CD14-positive monocyte (primary cell): Measurements from ENCODE around the gene RPS29. TPM values are rescaled to one million over a fixed set of nuclear protein-coding genes. Genes with fewer than 3 reads are reported as not detected.

Experiments used
- DNase-seq, 3 donors: peaks; one replicate each; pipeline ENCODE4 v3.0.0-alpha.2; 2011 to 2022
- H2AFZ ChIP-seq: 2 replicates; pipeline ENCODE4 v1.6.0; 2012; ENCODE audit warnings: mild to moderate bottlenecking, low read depth, low read length, inconsistent platforms; ENCODE audit not compliant: insufficient read depth, poor library complexity, severe bottlenecking
- H3K27ac ChIP-seq, 2 donors: 1 replicate in 1 of 2; 2 replicates in 1 of 2; pipeline ENCODE4 v1.5.1; 2012 to 2013; ENCODE audit warnings: low read length in 2 of 2, control low read depth in 1 of 2, inconsistent platforms in 1 of 2, low read depth in 1 of 2, mild to moderate bottlenecking in 1 of 2
- H3K27me3 ChIP-seq, 2 donors: one replicate each; pipeline versions ENCODE4 v1.6.0 to v1.6.1; 2011 to 2013; ENCODE audit warnings: low read length in 2 of 2; ENCODE audit not compliant: control insufficient read depth in 2 of 2, insufficient read depth in 2 of 2
- H3K36me3 ChIP-seq, 2 donors: replicated peaks in 1 of 2; 1 replicate in 1 of 2; 2 replicates in 1 of 2; pipeline versions ENCODE4 v1.5.1 to v1.6.1; 2012 to 2013; ENCODE audit warnings: low read length in 2 of 2, control low read depth in 1 of 2, inconsistent platforms in 1 of 2, mild to moderate bottlenecking in 1 of 2; ENCODE audit not compliant: insufficient read depth in 2 of 2, control insufficient read depth in 1 of 2
- H3K4me1 ChIP-seq, 2 donors: 1 replicate in 1 of 2; 2 replicates in 1 of 2; pipeline versions ENCODE4 v1.5.1 to v1.6.1; 2012 to 2013; ENCODE audit warnings: low read length in 2 of 2, control low read depth in 1 of 2, inconsistent platforms in 1 of 2, mild to moderate bottlenecking in 1 of 2, moderate library complexity in 1 of 2; ENCODE audit not compliant: insufficient read depth in 2 of 2, control insufficient read depth in 1 of 2
- H3K4me2 ChIP-seq: replicated peaks from 2 replicates; pipeline ENCODE3; 2012; ENCODE audit warnings: low read length, moderate library complexity, mild to moderate bottlenecking; ENCODE audit not compliant: poor library complexity, severe bottlenecking; ENCODE audit errors: extremely low read depth
- H3K4me3 ChIP-seq, 3 experiments: fragments of 200-600 bp in 1 of 3; sonication (generic) in 1 of 3; replicated peaks in 1 of 3; 1 replicate in 2 of 3; 2 replicates in 1 of 3; pipeline ENCODE4 v1.5.1; 2011 to 2013; ENCODE audit warnings: low read length in 3 of 3, mild to moderate bottlenecking in 3 of 3, control low read depth in 2 of 3, low read depth in 2 of 3, inconsistent platforms in 1 of 3, moderate library complexity in 1 of 3
- H3K79me2 ChIP-seq: 2 replicates; pipeline ENCODE4 v1.6.0; 2012; ENCODE audit warnings: mild to moderate bottlenecking, control low read depth, inconsistent platforms, low read length, moderate library complexity; ENCODE audit not compliant: insufficient read depth
- H3K9ac ChIP-seq: 2 replicates; pipeline ENCODE4 v1.6.0; 2017; ENCODE audit warnings: low read length, mild to moderate bottlenecking; ENCODE audit not compliant: insufficient read depth, poor library complexity, severe bottlenecking
- H3K9me3 ChIP-seq, 2 donors: replicated peaks in 1 of 2; 1 replicate in 1 of 2; 2 replicates in 1 of 2; pipeline versions ENCODE4 v1.5.1 to v1.6.1; 2012 to 2013; ENCODE audit warnings: low read length in 2 of 2, control low read depth in 1 of 2; ENCODE audit not compliant: control insufficient read depth in 1 of 2, insufficient read depth in 1 of 2
- H4K20me1 ChIP-seq: 2 replicates; pipeline ENCODE4 v1.6.0; 2012; ENCODE audit warnings: mild to moderate bottlenecking, low read length, control low read depth, moderate library complexity; ENCODE audit not compliant: insufficient read depth
- H3K27ac Mint-ChIP-seq, 7 donors: one replicate each; pipeline ENCODE4 v1.8.0; 2020; ENCODE audit warnings: mild to moderate bottlenecking in 7 of 7, mixed read lengths in 7 of 7, moderate library complexity in 6 of 7, inconsistent platforms in 2 of 7
- H3K27me3 Mint-ChIP-seq, 3 donors: one replicate each; pipeline ENCODE4 v1.8.0; 2021 to 2022; ENCODE audit warnings: low read depth in 3 of 3, mild to moderate bottlenecking in 3 of 3, mixed read lengths in 3 of 3, moderate library complexity in 3 of 3, inconsistent platforms in 1 of 3
- H3K36me3 Mint-ChIP-seq, 2 donors: one replicate each; pipeline ENCODE4 v1.8.0; 2020; ENCODE audit warnings: mixed read lengths in 2 of 2, inconsistent platforms in 1 of 2, mild to moderate bottlenecking in 1 of 2
- H3K4me1 Mint-ChIP-seq: one replicate; pipeline ENCODE4 v1.8.0; 2020; ENCODE audit warnings: mild to moderate bottlenecking, mixed read lengths
- H3K4me3 Mint-ChIP-seq, 2 donors: one replicate each; pipeline ENCODE4 v1.8.0; 2020; ENCODE audit warnings: mild to moderate bottlenecking in 2 of 2, mixed read lengths in 2 of 2, moderate library complexity in 1 of 2
- H3K9me3 Mint-ChIP-seq, 7 donors: one replicate each; pipeline ENCODE4 v1.8.0; 2020 to 2022; ENCODE audit warnings: mixed read lengths in 7 of 7, mild to moderate bottlenecking in 6 of 7, moderate library complexity in 6 of 7, inconsistent platforms in 2 of 7
- CTCF ChIP-seq: fragments of 200-600 bp; IDR thresholded peaks from one replicate; pipeline ENCODE4 v1.8.0; 2022; ENCODE audit warnings: antibody characterized with exemption, mild to moderate bottlenecking
- WGBS: methylation state at CpG from one replicate; pipeline ENCODE4 v1.1.5; 2013; ENCODE audit warnings: missing lambda C conversion rate; ENCODE audit not compliant: insufficient coverage; 5-methylcytosine and 5-hydroxymethylcytosine counted together
- intact Hi-C, 2 donors: fragments of 100-400 bp; cut with micrococcal nuclease; formaldehyde crosslinking; loops; one replicate each; pipeline versions ENCODE4 v1.15.0 to v1.15.1; 2023
- polyA plus RNA-seq, 3 donors: library from polyadenylated mRNA; depleted of rRNA in 1 of 3; unstranded in 2 of 3; stranded (reverse) in 1 of 3; fragments of 300-500 nt in 2 of 3; fragments of >200 nt in 1 of 3; fragmentation: Illumina TruSeq in 2 of 3; gene quantifications; 1 replicate in 2 of 3; 2 replicates in 1 of 3; pipeline ENCODE4 v1.2.3, GENCODE V29; 2012 to 2021

RPS29 gene
- polyA plus RNA-seq, 3 donors: 2,325 to 4,497 (median 2,965) TPM

DNA sequence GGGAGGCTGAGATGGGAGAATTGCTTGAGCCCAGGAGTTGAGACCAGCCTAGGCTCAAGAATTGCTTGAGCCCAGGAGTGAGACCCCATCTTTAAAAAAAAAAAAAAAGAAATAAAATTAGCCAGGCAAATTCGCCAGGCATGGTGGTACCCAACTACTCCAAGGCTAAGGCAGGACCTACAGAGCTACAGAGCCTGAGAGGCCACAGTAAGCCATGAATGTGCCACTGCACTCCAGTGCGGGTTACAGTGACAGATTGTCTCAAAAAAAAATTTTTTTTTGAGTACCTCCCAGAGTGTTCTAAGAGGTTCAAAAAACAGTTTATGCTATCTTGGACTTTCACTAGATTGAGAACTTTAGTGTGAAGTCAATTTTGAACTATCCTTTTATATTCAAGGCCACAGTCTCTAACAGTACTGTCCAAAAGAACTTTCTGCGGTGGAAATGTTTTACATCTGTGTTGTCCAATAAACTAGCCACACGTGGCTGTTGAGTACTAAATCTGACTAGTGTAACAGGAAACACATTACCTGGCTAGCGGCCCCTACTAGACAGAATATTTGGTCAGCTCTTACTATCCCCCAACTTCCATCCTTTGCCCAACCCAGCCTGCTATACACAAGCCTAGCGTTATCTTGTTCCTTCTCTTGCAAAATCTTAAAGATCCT, 31.8 kb upstream of the RPS29 start:
- Histone ChIP-seq H3K9ac (no peak overlapping the region), H3K4me2 (no peak overlapping the region), H3K36me3 (peaks cover 11 to 40% of the 10 kb centered on the region in 2 donors), H3K79me2 (peaks cover 60% of the 10 kb centered on the region), H3K27me3 (no peaks in the 10 kb centered on the region), H3K4me1 (peaks cover 21 to 37% of the 10 kb centered on the region in 2 donors), H3K4me3 (no peak overlapping the region), H3K9me3 (no peaks in the 10 kb centered on the region), H3K27ac (peak overlapping the region in 1 of 2 donors; percentile 45), H2AFZ (no peak overlapping the region), H4K20me1 (peaks cover 31% of the 10 kb centered on the region)
- H3K4me1 Mint-ChIP-seq: peaks cover 36% of the 10 kb centered on the region
- no peak for DNase-seq
- WGBS: 100% methylated on average over 3 of the region's 6 CpGs
- H3K27me3 Mint-ChIP-seq: no peaks in the 10 kb centered on the region
- H3K36me3 Mint-ChIP-seq: peaks cover 25 to 64% of the 10 kb centered on the region in 2 donors
- H3K27ac Mint-ChIP-seq: peak overlapping the region in 3 of 7 donors; percentile 16 to 51 (median 41)
- no peak overlapping the region for H3K4me3 Mint-ChIP-seq
- peaks cover 0 to 2% (median 0%) of the 10 kb centered on the region in 7 donors for H3K9me3 Mint-ChIP-seq
- intact Hi-C loops: no loop called here
- no peak for TF ChIP-seq CTCF

GRCh38 chr14:49615776-49616175, 29.6 kb upstream of the RPS29 start:
- WGBS: 83% methylated on average over 2 of the region's 6 CpGs
- peak overlapping the region in 4 of 7 donors; percentile 20 to 71 (median 52) for H3K27ac Mint-ChIP-seq

More at GRCh38 chr14:49615776-49616175, 29.6 kb upstream of the RPS29 start:
- Mint-ChIP-seq H3K9me3 (peaks cover 0 to 2% (median 0%) of the 10 kb centered on the region in 7 donors), H3K4me3 (no peak overlapping the region), H3K4me1 (peaks cover 20% of the 10 kb centered on the region), H3K27me3 (no peaks in the 10 kb centered on the region), H3K36me3 (peaks cover 21 to 69% of the 10 kb centered on the region in 2 donors)
- intact Hi-C loops: no loop called here
- Histone ChIP-seq H3K4me2 (no peak overlapping the region), H3K27ac (peak overlapping the region in 1 of 2 donors; percentile 26), H3K27me3 (no peaks in the 10 kb centered on the region), H3K4me3 (no peak overlapping the region), H3K36me3 (peaks cover 11 to 51% of the 10 kb centered on the region in 2 donors), H3K79me2 (peaks cover 61% of the 10 kb centered on the region), H3K4me1 (peaks cover 8 to 17% of the 10 kb centered on the region in 2 donors), H3K9ac (no peak overlapping the region), H3K9me3 (no peaks in the 10 kb centered on the region), H2AFZ (no peak overlapping the region), H4K20me1 (peaks cover 15% of the 10 kb centered on the region)
- TF ChIP-seq CTCF: no peak
- DNase-seq: no peak
